H1 (cell line): ENCODE measurements around the gene CD164. TPM values are rescaled to one million over a fixed set of nuclear protein-coding genes. Genes with fewer than 3 reads are reported as not detected.

Experiments
- CTCF ChIA-PET: fragments of 300-600 bp; sonication (Branson Sonifier 250); formaldehyde crosslinking; loops from one replicate; lab custom pipeline; 2021; ENCODE audit not compliant: partially characterized antibody; lab: Charles Lee
- POLR2A ChIA-PET: fragments of 300-600 bp; sonication (Branson Sonifier 250); formaldehyde crosslinking; loops from one replicate; lab custom pipeline; 2021; ENCODE audit warnings: inconsistent platforms; ENCODE audit not compliant: partially characterized antibody; lab: Charles Lee
- DNase-seq, 2 experiments: peaks; one replicate each; pipeline versions ENCODE4 v3.0.0 to v3.0.0-alpha.2; 2010 to 2022; ENCODE audit warnings: low spot score in 2 of 2, low read depth in 1 of 2, mixed read lengths in 1 of 2
- FAIRE-seq: peaks from 2 replicates; lab custom pipeline; 2011; peaks lifted over from hg19 to GRCh38; lab: Jason Lieb, UNC
- H2AFZ ChIP-seq: 2 replicates; pipeline ENCODE4 v1.8.1; 2012; ENCODE audit warnings: low read length, inconsistent platforms
- H2AK5ac ChIP-seq: 2 replicates; pipeline ENCODE4 v1.6.1; 2013; ENCODE audit warnings: low read depth, low read length
- H2BK120ac ChIP-seq: replicated peaks from 2 replicates; pipeline ENCODE3; 2013; ENCODE audit warnings: low read depth, low read length, inconsistent platforms
- H2BK12ac ChIP-seq: 2 replicates; pipeline ENCODE4 v1.6.1; 2013; ENCODE audit warnings: low read depth, low read length
- H2BK15ac ChIP-seq: 2 replicates; pipeline ENCODE4 v1.6.1; 2013; ENCODE audit warnings: low read length
- H2BK20ac ChIP-seq: 2 replicates; pipeline ENCODE4 v1.6.1; 2013; ENCODE audit warnings: low read length
- H2BK5ac ChIP-seq: 2 replicates; pipeline ENCODE4 v1.6.1; 2013; ENCODE audit warnings: low read depth, low read length
- H3K14ac ChIP-seq: 2 replicates; pipeline ENCODE4 v1.6.1; 2013; ENCODE audit warnings: inconsistent platforms; ENCODE audit not compliant: insufficient read length
- H3K18ac ChIP-seq: 2 replicates; pipeline ENCODE4 v1.6.1; 2013; ENCODE audit warnings: low read length; ENCODE audit errors: extremely low read depth
- H3K23ac ChIP-seq: 2 replicates; pipeline ENCODE4 v1.6.1; 2013; ENCODE audit warnings: inconsistent platforms; ENCODE audit not compliant: insufficient read length
- H3K23me2 ChIP-seq: 2 replicates; pipeline ENCODE4 v1.6.1; 2013; ENCODE audit warnings: low read depth, low read length
- H3K27ac ChIP-seq: 2 replicates; pipeline ENCODE4 v1.6.1; 2011; ENCODE audit warnings: low read depth, low read length, inconsistent platforms
- H3K27me3 ChIP-seq, 4 experiments: replicated peaks in 1 of 4; 1 replicate in 1 of 4; 2 replicates in 3 of 4; pipeline versions ENCODE4 v1.6.1 to v1.8.1; 2011 to 2013; ENCODE audit warnings: low read length in 3 of 4, mild to moderate bottlenecking in 3 of 4, inconsistent platforms in 2 of 4, mixed read lengths in 2 of 4, moderate library complexity in 1 of 4; ENCODE audit not compliant: control insufficient read depth in 3 of 4, insufficient read depth in 3 of 4; ENCODE audit errors: extremely low read depth in 1 of 4
- H3K36me3 ChIP-seq, 4 experiments: 2 replicates each; pipeline versions ENCODE4 v1.6.1 to v1.8.1; 2011 to 2013; ENCODE audit warnings: mild to moderate bottlenecking in 4 of 4, low read length in 3 of 4, moderate library complexity in 2 of 4, control low read depth in 1 of 4, inconsistent platforms in 1 of 4; ENCODE audit not compliant: insufficient read depth in 4 of 4, control insufficient read depth in 2 of 4
- H3K4ac ChIP-seq: replicated peaks from 2 replicates; pipeline ENCODE3; 2013; ENCODE audit warnings: low read length, low read depth, mixed read lengths, inconsistent platforms; ENCODE audit not compliant: insufficient read length
- H3K4me1 ChIP-seq, 4 experiments: replicated peaks in 1 of 4; 1 replicate in 1 of 4; 2 replicates in 3 of 4; pipeline versions ENCODE4 v1.6.1 to v1.8.1; 2011 to 2013; ENCODE audit warnings: low read length in 3 of 4, inconsistent platforms in 2 of 4, mixed read lengths in 1 of 4; ENCODE audit not compliant: insufficient read depth in 4 of 4, control insufficient read depth in 3 of 4
- H3K4me2 ChIP-seq, 2 experiments: 2 replicates each; pipeline versions ENCODE4 v1.6.1 to v1.8.1; 2011 to 2013; ENCODE audit warnings: low read depth in 2 of 2, low read length in 2 of 2, control low read depth in 1 of 2, inconsistent platforms in 1 of 2, mild to moderate bottlenecking in 1 of 2; ENCODE audit not compliant: insufficient read depth in 1 of 2
- H3K4me3 ChIP-seq, 4 experiments: fragments of 200-600, 300-600 bp in 1 of 4; sonication (generic), shearing (Covaris generic), sonication (Bioruptor Twin) in 1 of 4; 2 replicates each; pipeline versions ENCODE4 v1.5.1 to v1.8.1; 2011 to 2016; ENCODE audit warnings: low read length in 4 of 4, low read depth in 3 of 4, control low read depth in 2 of 4, inconsistent platforms in 2 of 4, mild to moderate bottlenecking in 2 of 4, mixed read lengths in 1 of 4, moderate library complexity in 1 of 4; ENCODE audit not compliant: insufficient read depth in 2 of 4; ENCODE audit errors: extremely low read depth in 1 of 4
- H3K56ac ChIP-seq: replicated peaks from 2 replicates; pipeline ENCODE3; 2013; ENCODE audit warnings: low read depth, mild to moderate bottlenecking, mixed read lengths, low read length, inconsistent platforms; ENCODE audit not compliant: insufficient read length
- H3K79me1 ChIP-seq: 2 replicates; pipeline ENCODE4 v1.6.1; 2013; ENCODE audit warnings: low read depth, low read length, control low read depth
- H3K79me2 ChIP-seq, 2 experiments: 2 replicates each; pipeline versions ENCODE4 v1.6.1 to v1.8.1; 2012 to 2013; ENCODE audit warnings: low read length in 2 of 2, mild to moderate bottlenecking in 2 of 2, inconsistent platforms in 1 of 2; ENCODE audit not compliant: insufficient read depth in 2 of 2, control insufficient read depth in 1 of 2
- H3K9ac ChIP-seq, 4 experiments: replicated peaks in 1 of 4; 1 replicate in 1 of 4; 2 replicates in 3 of 4; pipeline versions ENCODE4 v1.6.1 to v1.8.1; 2011 to 2013; ENCODE audit warnings: low read depth in 3 of 4, low read length in 3 of 4, control low read depth in 2 of 4, mild to moderate bottlenecking in 2 of 4, moderate library complexity in 2 of 4, inconsistent platforms in 1 of 4; ENCODE audit errors: extremely low read depth in 1 of 4
- H3K9me3 ChIP-seq, 2 experiments: 2 replicates each; pipeline versions ENCODE4 v1.6.1 to v1.8.1; 2012 to 2013; ENCODE audit warnings: mild to moderate bottlenecking in 2 of 2, moderate library complexity in 2 of 2, control low read depth in 1 of 2, inconsistent platforms in 1 of 2, low read depth in 1 of 2, low read length in 1 of 2, mixed read lengths in 1 of 2; ENCODE audit not compliant: insufficient read depth in 2 of 2
- H4K20me1 ChIP-seq, 2 experiments: replicated peaks in 1 of 2; 2 replicates each; pipeline versions ENCODE3 to v1.8.1; 2011 to 2013; ENCODE audit warnings: inconsistent platforms in 2 of 2, low read length in 2 of 2, mild to moderate bottlenecking in 1 of 2; ENCODE audit not compliant: insufficient read depth in 2 of 2, control insufficient read depth in 1 of 2
- H4K5ac ChIP-seq: 2 replicates; pipeline ENCODE4 v1.6.1; 2013; ENCODE audit warnings: low read length, low read depth, mixed read lengths, inconsistent platforms; ENCODE audit not compliant: insufficient read length
- H4K8ac ChIP-seq: 2 replicates; pipeline ENCODE4 v1.8.0; 2013; ENCODE audit warnings: mild to moderate bottlenecking, moderate library complexity, low read length, inconsistent platforms; ENCODE audit not compliant: insufficient read depth; ENCODE audit errors: extremely low read depth
- H4K91ac ChIP-seq: replicated peaks from 2 replicates; pipeline ENCODE3; 2013; ENCODE audit warnings: low read length, mixed read lengths, inconsistent platforms; ENCODE audit not compliant: insufficient read length
- E2F6 ChIP-seq: IDR thresholded peaks from 2 replicates; pipeline ENCODE4 v1.6.1; 2012; ENCODE audit warnings: inconsistent platforms
- EGR1 ChIP-seq: IDR thresholded peaks from 2 replicates; pipeline ENCODE4 v1.6.1; 2011; ENCODE audit warnings: low read depth, low read length, borderline replicate concordance
- GABPA ChIP-seq: IDR thresholded peaks from 2 replicates; pipeline ENCODE4 v1.6.1; 2011; ENCODE audit warnings: mild to moderate bottlenecking, low read length, moderate library complexity, borderline replicate concordance; ENCODE audit not compliant: insufficient read depth
- JUND ChIP-seq: IDR thresholded peaks from 2 replicates; pipeline ENCODE4 v1.6.1; 2011; ENCODE audit warnings: mild to moderate bottlenecking, improper control_type of control experiment, low read length
- POLR2AphosphoS5 ChIP-seq: IDR thresholded peaks from 2 replicates; pipeline ENCODE4 v1.6.1; 2011; ENCODE audit warnings: low read depth, low read length
- POU5F1 ChIP-seq: IDR thresholded peaks from 2 replicates; pipeline ENCODE4 v1.6.1; 2011; ENCODE audit warnings: low read depth, mild to moderate bottlenecking, low read length, moderate library complexity
- SAP30 ChIP-seq: fragments of 300-600 bp; sonication (generic); IDR thresholded peaks from 2 replicates; pipeline ENCODE4 v1.7.1; 2012; ENCODE audit warnings: low read length, moderate library complexity, mild to moderate bottlenecking, inconsistent platforms; ENCODE audit not compliant: insufficient read depth, insufficient replicate concordance
- SUZ12 ChIP-seq: fragments of 200-600 bp; sonication (generic); IDR thresholded peaks from 2 replicates; pipeline ENCODE4 v1.6.1; 2012; ENCODE audit warnings: mild to moderate bottlenecking, inconsistent platforms, low read length, moderate library complexity, mixed read lengths
- TAF1 ChIP-seq: IDR thresholded peaks from 2 replicates; pipeline ENCODE4 v1.6.1; 2011; ENCODE audit warnings: mild to moderate bottlenecking, low read depth, low read length
- WGBS, 2 experiments: shearing (Covaris generic) in 1 of 2; methylation state at CpG; one replicate each; pipeline versions ENCODE4 v1.1.6 to v1.1.7; 2013 to 2015; ENCODE audit warnings: low lambda C conversion rate in 2 of 2, mixed read lengths in 2 of 2, inconsistent platforms in 1 of 2, low coverage in 1 of 2, missing lambda C conversion rate in 1 of 2; ENCODE audit not compliant: insufficient replicate concordance in 2 of 2, insufficient coverage in 1 of 2, insufficient read length in 1 of 2; ENCODE audit errors: extremely low coverage in 1 of 2, missing lambda C conversion rate in 1 of 2; 5-methylcytosine and 5-hydroxymethylcytosine counted together
- polyA plus RNA-seq, 7 experiments: library from polyadenylated mRNA; depleted of rRNA in 3 of 7; stranded (reverse) in 5 of 7; unstranded in 2 of 7; fragments of >200 nt in 5 of 7; fragments of 200-250 nt in 2 of 7; gene quantifications; 1 replicate in 5 of 7; 2 replicates in 1 of 7; 4 replicates in 1 of 7; pipeline versions ENCODE4 v1.2.1 to v1.2.3, GENCODE V29; 2011 to 2013; ENCODE audit warnings: missing spikeins in 2 of 7, mixed read lengths in 2 of 7
- total RNA-seq: library from RNA; stranded (reverse); fragmentation: NEBNext Ultra II Directional; extraction: Animal tissue kit (Norgen Biotek cat#: 25700); gene quantifications from 2 replicates; pipeline ENCODE4 v1.2.1, GENCODE V29; 2021

The CD164 gene
- total and polyA plus RNA-seq, 2 of the 8 experiments (the other 6 are each of a cell fraction or from before 2014, with no cell fraction given), result 69.3 to 94.3 TPM

DNA sequence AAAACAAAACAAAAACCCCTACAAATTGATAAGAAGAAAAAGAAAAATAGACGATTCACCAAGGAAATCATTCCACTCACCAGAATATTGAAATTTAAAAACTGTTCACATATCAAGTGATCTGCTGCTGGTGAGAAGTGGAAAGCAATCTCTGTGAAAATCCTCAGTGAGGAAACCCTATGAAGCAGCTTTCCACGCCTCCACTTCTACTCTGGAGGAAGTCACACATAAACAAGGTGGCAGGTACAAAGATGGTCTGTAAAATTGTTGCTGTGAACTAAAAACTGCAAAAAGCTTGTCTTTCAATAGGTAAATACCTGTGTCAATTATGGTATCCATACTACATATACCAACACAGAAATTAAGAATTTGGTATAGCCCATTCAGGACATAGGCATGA, 18.5 kb downstream of the CD164 start:
- H3K18ac ChIP-seq, result no peak overlapping the region
- CTCF ChIA-PET, result no interaction called here
- H2BK12ac ChIP-seq, result no peak overlapping the region
- H3K4ac ChIP-seq, result no peak overlapping the region
- H2BK120ac ChIP-seq, result no peak overlapping the region
- H4K20me1 ChIP-seq, result no peaks in the 10 kb centered on the region
- FAIRE-seq (no peak), DNase-seq (no peak)
- H3K23me2 ChIP-seq, result no peaks in the 10 kb centered on the region
- H3K79me1 ChIP-seq, result no peaks in the 10 kb centered on the region
- no peak overlapping the region for H2BK20ac ChIP-seq
- no peaks in the 10 kb centered on the region for H3K27me3 ChIP-seq
- no peak overlapping the region for H3K4me3 ChIP-seq
- POLR2A ChIA-PET, result interaction anchor here (3.5 kb wide), 1 partner anchor 13 kb away, joined by 12 read pairs; no protein-coding TSS in a partner anchor
- no peak overlapping the region for H3K4me2 ChIP-seq
- H3K27ac ChIP-seq, result no peak overlapping the region
- no peak overlapping the region for H2AFZ ChIP-seq
- no peaks in the 10 kb centered on the region for H3K79me2 ChIP-seq
- no peak overlapping the region for H2AK5ac ChIP-seq
- H3K56ac ChIP-seq, result no peak overlapping the region
- H2BK15ac ChIP-seq, result no peak overlapping the region
- no peak overlapping the region for H3K9ac ChIP-seq
- H4K5ac ChIP-seq, result no peak overlapping the region
- no peak overlapping the region for H4K91ac ChIP-seq
- H4K8ac ChIP-seq, result no peak overlapping the region
- H3K9me3 ChIP-seq, result no peaks in the 10 kb centered on the region
- WGBS, 2 experiments, result 88% methylated on average over 2 of the region's 2 CpGs; no CpG with 5 or more reads in 1 of the 2 experiments
- no peak overlapping the region for H2BK5ac ChIP-seq
- no peak overlapping the region for H3K14ac ChIP-seq
- peaks cover 8 to 50% (median 28%) of the 10 kb centered on the region in 4 experiments; a peak in 7 of 8 replicates for H3K36me3 ChIP-seq
- H3K4me1 ChIP-seq, result no peaks in the 10 kb centered on the region
- no peak overlapping the region for H3K23ac ChIP-seq
- TF ChIP-seq E2F6, result no peak
- TF ChIP-seq GABPA, result no peak
- no peak for TF ChIP-seq SUZ12
- TF ChIP-seq TAF1, result no peak
- no peak for TF ChIP-seq POU5F1
- no peak for TF ChIP-seq JUND
- no peak for TF ChIP-seq POLR2AphosphoS5
- TF ChIP-seq EGR1, result no peak
- TF ChIP-seq SAP30, result no peak
